ENCODE data around the gene TMEM143. TPM values are rescaled to one million over a fixed set of nuclear protein-coding genes. Genes with fewer than 3 reads are reported as not detected.
"Not testable (repeated sequence)": the region's sequence is repeated elsewhere in the genome, so short reads cannot be mapped to it uniquely, and the experiment has no call there.

Gene TMEM143
- total and polyA plus RNA-seq, 2 donors (not counting 3 experiments of a cell fraction or from before 2014, with no cell fraction given): 5.4 to 7.3 TPM

- no peak overlapping the region for H3K27ac ChIP-seq (ENCODE audit: insufficient read depth, low read depth, low read length)
- H3K4me1 ChIP-seq (ENCODE audit: control insufficient read depth, extremely low read depth, insufficient read depth, low read length): no peaks in the 10 kb centered on the region
- H3K27me3 ChIP-seq (ENCODE audit: control insufficient read depth in 2 of 2, insufficient read depth in 2 of 2, low read length in 2 of 2): no peaks in the 10 kb centered on the region
- no peak for FAIRE-seq
- H3K9me3 ChIP-seq (replicated peaks; ENCODE audit: control insufficient read depth, insufficient read depth, low read length): no peaks in the 10 kb centered on the region
- BruUV-seq (replicated peaks): no TSS peak
- H3K79me2 ChIP-seq (ENCODE audit: control insufficient read depth, insufficient read depth, low read length): no peaks in the 10 kb centered on the region
- TF ChIP-seq GATA2 (IDR thresholded peaks at IDR 0.05; ENCODE audit: insufficient read depth, insufficient read length, low read depth, low read length) (no peak), MAX (IDR thresholded peaks at IDR 0.05; ENCODE audit: insufficient read depth, insufficient read length) (no peak), FOS (IDR thresholded peaks at IDR 0.05; ENCODE audit: borderline replicate concordance, insufficient read depth, low read length) (no peak), EZH2 (IDR thresholded peaks at IDR 0.05; ENCODE audit: borderline replicate concordance, low read depth, low read length, severe bottlenecking) (no peak), POLR2AphosphoS5 (IDR thresholded peaks at IDR 0.05; ENCODE audit: insufficient read depth, low read depth, low read length) (no peak), JUN (IDR thresholded peaks at IDR 0.05; ENCODE audit: borderline replicate concordance, insufficient read depth, insufficient read length, low read depth) (no peak), POLR2A (IDR thresholded peaks at IDR 0.05; ENCODE audit: low read depth, low read length) (no peak), CTCF (IDR thresholded peaks at IDR 0.05; ENCODE audit: extremely low read depth in 1 of 2, insufficient read depth in 1 of 2, low read depth in 1 of 2, low read length in 2 of 2) (no peak), MYC (IDR thresholded peaks at IDR 0.05; ENCODE audit: low read depth, low read length) (no peak)
- no peak for DNase-seq (ENCODE audit: low read depth, low spot score)
- intact Hi-C loops (cut with micrococcal nuclease) (no loop called here), dilution Hi-C loops (cut with MboI; ENCODE audit: extremely low pct_ligation_motif_present, low sequenced_read_pairs) (no loop called here)
- CTCF ChIA-PET: interaction anchor here (1.2 to 1.5 kb wide), 3 partner anchors 18 to 59 kb away, joined by 3 to 7 read pairs (median 4); partner anchors contain the start of gene KDELR1
- H4K20me1 ChIP-seq (replicated peaks; ENCODE audit: control insufficient read depth, extremely low read depth, insufficient read depth, low read length): no peaks in the 10 kb centered on the region
- H3K4me3 ChIP-seq (replicated peaks in 1 of 3; ENCODE audit: insufficient read depth in 1 of 3, low read depth in 1 of 3, low read length in 3 of 3): no peak overlapping the region
- POLR2A ChIA-PET: no interaction called here
- no peak overlapping the region for H2AFZ ChIP-seq (ENCODE audit: low read depth, low read length)
- H3K9me1 ChIP-seq (replicated peaks; ENCODE audit: control insufficient read depth, extremely low read depth, insufficient read depth, low read length): no peaks in the 10 kb centered on the region
- H3K9ac ChIP-seq (replicated peaks; ENCODE audit: extremely low read depth, insufficient read depth, low read length): no peak overlapping the region
- H3K36me3 ChIP-seq (ENCODE audit: control insufficient read depth in 2 of 2, extremely low read depth in 1 of 2, insufficient read depth in 2 of 2, low read length in 2 of 2): no peaks in the 10 kb centered on the region
- H3K4me2 ChIP-seq (ENCODE audit: insufficient read depth, low read length): no peak overlapping the region
Observed at GRCh38 chr19:48372904-48373303, 9.2 kb upstream of the TMEM143 start.

GRCh38 chr19:48371771-48372170 lies 8.0 kb upstream of the TMEM143 start:
- H2AFZ ChIP-seq (ENCODE audit: low read depth, low read length): not testable (repeated sequence)
- CTCF ChIA-PET: interaction anchor here (0.7 to 1.4 kb wide), 3 partner anchors 19 to 237 kb away, joined by 3 to 4 read pairs (median 3); partner anchors contain the start of gene KDELR1

More at GRCh38 chr19:48371771-48372170, 8.0 kb upstream of the TMEM143 start:
- H3K36me3 ChIP-seq (ENCODE audit: control insufficient read depth in 2 of 2, extremely low read depth in 1 of 2, insufficient read depth in 2 of 2, low read length in 2 of 2); DNase-seq (ENCODE audit: low read depth, low spot score); H4K20me1 ChIP-seq (replicated peaks; ENCODE audit: control insufficient read depth, extremely low read depth, insufficient read depth, low read length); H3K79me2 ChIP-seq (ENCODE audit: control insufficient read depth, insufficient read depth, low read length); H3K27me3 ChIP-seq (ENCODE audit: control insufficient read depth in 2 of 2, insufficient read depth in 2 of 2, low read length in 2 of 2); POLR2A ChIA-PET; H3K4me3 ChIP-seq (replicated peaks in 1 of 3; ENCODE audit: insufficient read depth in 1 of 3, low read depth in 1 of 3, low read length in 3 of 3); H3K9me1 ChIP-seq (replicated peaks; ENCODE audit: control insufficient read depth, extremely low read depth, insufficient read depth, low read length); H3K4me2 ChIP-seq (ENCODE audit: insufficient read depth, low read length); H3K27ac ChIP-seq (ENCODE audit: insufficient read depth, low read depth, low read length); dilution Hi-C loops (cut with MboI; ENCODE audit: extremely low pct_ligation_motif_present, low sequenced_read_pairs); H3K9me3 ChIP-seq (replicated peaks; ENCODE audit: control insufficient read depth, insufficient read depth, low read length); FAIRE-seq; H3K4me1 ChIP-seq (ENCODE audit: control insufficient read depth, extremely low read depth, insufficient read depth, low read length); BruUV-seq (replicated peaks); H3K9ac ChIP-seq (replicated peaks; ENCODE audit: extremely low read depth, insufficient read depth, low read length); intact Hi-C loops (cut with micrococcal nuclease): not testable (repeated sequence)
